Cardiac fibroblast (primary cell): ENCODE results near the gene ODAPH.
"Not testable (repeated sequence)": the region's sequence is repeated elsewhere in the genome, so short reads cannot be mapped to it uniquely, and the experiment has no call there.

Experiments used
- DNase-seq, 2 donors: peaks; one replicate each; pipeline versions ENCODE4 v3.0.0 to v3.0.0-alpha.2; 2010; ENCODE audit warnings: low read depth in 2 of 2
- H3K4me3 ChIP-seq, 2 donors: replicated peaks in 1 of 2; 1 replicate in 1 of 2; 2 replicates in 1 of 2; pipeline ENCODE4 v1.5.1; 2011; ENCODE audit warnings: low read depth in 2 of 2, low read length in 2 of 2, mild to moderate bottlenecking in 2 of 2, moderate library complexity in 1 of 2
- TF ChIP-seq, protein P1 (sequence below): IDR thresholded peaks from one replicate; pipeline ENCODE4 v1.5.1; 2011; ENCODE audit warnings: low read depth, mild to moderate bottlenecking, low read length, inconsistent platforms

ODAPH gene

DNA sequence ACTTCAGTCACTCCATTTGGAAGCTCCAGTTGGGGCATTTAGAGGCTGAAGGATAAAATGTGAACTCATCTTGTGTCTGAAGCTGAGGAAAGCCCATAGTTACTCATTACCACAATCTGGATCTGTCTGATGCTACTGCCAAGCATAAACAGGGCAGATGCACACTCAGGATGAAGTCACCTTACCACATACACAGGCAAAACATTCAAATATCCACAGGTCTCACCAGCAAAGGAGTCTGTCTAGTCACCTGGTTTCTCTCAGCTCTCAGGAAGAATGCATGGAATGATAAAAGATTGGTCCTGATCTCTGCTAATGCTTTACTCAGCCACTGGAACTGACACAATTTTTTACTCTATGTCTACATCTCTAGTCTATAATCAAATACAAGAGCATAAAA lies 13.0 kb upstream of the ODAPH start:
- DNase-seq: peak; percentile 13 to 95
- TF ChIP-seq, protein P1, sequence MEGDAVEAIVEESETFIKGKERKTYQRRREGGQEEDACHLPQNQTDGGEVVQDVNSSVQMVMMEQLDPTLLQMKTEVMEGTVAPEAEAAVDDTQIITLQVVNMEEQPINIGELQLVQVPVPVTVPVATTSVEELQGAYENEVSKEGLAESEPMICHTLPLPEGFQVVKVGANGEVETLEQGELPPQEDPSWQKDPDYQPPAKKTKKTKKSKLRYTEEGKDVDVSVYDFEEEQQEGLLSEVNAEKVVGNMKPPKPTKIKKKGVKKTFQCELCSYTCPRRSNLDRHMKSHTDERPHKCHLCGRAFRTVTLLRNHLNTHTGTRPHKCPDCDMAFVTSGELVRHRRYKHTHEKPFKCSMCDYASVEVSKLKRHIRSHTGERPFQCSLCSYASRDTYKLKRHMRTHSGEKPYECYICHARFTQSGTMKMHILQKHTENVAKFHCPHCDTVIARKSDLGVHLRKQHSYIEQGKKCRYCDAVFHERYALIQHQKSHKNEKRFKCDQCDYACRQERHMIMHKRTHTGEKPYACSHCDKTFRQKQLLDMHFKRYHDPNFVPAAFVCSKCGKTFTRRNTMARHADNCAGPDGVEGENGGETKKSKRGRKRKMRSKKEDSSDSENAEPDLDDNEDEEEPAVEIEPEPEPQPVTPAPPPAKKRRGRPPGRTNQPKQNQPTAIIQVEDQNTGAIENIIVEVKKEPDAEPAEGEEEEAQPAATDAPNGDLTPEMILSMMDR: no peak

DNA sequence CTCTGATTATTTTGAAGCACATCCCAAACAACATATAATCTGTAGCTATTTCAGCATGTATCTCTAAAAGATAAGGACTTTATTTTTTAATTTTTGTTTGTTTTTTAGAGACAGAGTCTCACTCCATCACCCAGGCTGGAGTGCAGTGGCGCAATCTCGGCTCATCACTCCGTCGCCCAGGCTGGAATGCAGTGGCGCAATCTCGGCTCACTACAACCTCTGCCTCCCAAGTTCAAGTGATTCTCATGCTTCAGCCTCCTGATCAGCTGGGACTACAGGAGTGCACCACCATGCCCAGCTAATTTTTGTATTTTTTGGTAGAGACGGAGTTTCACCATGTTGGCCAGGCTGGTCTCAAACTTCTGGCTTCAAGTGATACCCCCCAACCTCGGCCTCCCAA lies 11.6 kb upstream of the ODAPH start:
- peak; percentile 5 to 55 for DNase-seq
- H3K4me3 ChIP-seq: not testable (repeated sequence)

More for the DNA sequence above, 13.0 kb upstream of the ODAPH start:
- H3K4me3 ChIP-seq: no peak overlapping the region

DNA sequence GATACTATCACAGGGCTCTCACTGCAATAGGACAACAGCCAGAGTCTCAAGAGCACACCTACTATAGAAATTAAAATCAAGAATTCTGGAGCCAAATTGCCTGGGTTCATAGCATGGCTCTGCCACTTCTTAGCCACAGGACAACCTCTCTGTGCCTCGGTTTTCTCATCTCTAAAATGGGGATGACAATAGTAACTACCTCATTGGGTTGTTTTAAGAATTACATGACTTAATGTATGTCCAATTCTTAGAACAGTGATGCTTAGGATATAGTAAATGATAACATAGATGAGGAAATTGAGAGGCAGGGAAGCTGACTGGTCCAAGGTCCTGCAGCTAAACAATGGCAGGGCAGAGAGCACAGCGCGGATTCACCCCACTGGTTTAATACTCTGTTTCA lies 11.0 kb upstream of the ODAPH start:
- no peak for DNase-seq
- TF ChIP-seq, protein P1: no peak

DNA sequence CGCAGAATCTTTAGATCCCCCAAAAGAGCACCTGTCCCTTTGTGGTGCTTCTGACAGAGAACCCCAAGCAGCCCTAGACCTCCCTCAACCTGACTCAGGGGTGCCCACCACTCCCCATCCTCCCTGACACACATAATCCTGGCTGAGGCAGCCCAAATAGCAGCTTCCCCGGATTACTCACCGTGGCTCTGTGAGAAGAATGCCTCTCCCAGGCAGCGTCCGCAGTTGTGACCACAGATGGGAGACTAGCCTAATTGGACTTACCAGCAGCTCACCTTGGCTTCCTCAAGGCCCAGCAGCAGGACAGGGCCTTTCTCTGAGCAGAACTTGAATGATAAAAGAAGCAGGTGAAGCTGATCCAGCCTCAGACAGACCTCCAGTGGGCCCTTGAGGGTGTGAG lies 10.3 kb upstream of the ODAPH start:
- TF ChIP-seq, protein P1: no peak
- DNase-seq: peak in 1 of 2 donors; percentile 58
- no peak overlapping the region for H3K4me3 ChIP-seq

More for the DNA sequence above, 11.0 kb upstream of the ODAPH start:
- no peak overlapping the region for H3K4me3 ChIP-seq

DNA sequence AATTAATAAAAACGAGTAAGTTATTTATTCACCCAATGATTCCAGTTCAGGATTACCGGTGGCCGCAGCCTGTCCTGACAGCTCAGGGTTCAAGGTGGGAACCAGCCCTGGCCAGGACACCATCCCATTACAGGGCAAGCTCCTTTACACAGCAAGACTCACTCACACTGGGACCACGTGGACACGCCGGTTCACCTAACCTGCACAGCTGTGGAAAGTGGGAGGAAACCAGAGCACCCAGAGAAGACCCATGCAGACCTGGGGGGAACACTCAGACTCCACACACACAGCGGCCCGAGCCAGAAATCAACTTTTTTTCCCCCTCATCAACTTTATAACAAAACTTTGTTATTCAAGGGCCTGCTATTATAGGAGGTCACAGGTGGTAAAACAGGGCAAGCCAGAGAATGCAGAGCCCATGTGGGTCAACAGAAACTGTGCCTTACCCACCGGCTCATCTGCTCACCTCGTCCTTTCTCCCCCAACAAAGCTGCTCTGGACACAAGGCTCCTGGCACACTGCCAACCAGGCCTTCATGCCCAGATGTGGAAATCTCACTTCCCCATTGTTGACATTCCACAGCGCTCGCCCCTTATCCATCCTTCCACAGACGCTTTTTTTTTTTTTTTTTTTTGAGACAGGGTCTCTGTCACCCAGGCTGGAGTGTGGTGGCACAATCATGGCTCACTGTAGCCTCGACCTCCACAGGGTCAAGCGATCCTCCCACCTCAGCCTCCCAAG lies 8.0 kb upstream of the ODAPH start:
- TF ChIP-seq, protein P1: no peak
- no peak overlapping the region for H3K4me3 ChIP-seq
- peak; percentile 54 to 71 for DNase-seq

DNA sequence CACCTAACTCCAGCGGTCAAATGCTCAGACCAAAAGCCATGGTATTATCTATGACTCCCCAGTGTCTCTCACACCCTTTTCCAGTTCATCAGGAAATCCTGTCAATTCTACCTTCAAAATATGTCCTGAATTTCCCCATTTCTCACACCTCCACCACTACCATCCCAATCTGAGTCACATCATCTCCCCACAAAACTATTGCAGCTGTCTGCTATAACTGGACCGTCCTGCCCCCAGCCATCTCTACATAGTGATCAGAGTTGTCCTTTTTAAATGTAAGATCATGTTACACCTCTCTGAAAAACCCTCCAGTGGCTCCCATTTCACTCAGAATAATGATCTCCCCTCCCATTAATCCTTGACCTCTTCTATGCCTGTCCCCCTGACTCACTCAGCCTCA lies 6.8 kb upstream of the ODAPH start:
- no peak overlapping the region for H3K4me3 ChIP-seq
- DNase-seq: no peak
- TF ChIP-seq, protein P1: no peak

DNA sequence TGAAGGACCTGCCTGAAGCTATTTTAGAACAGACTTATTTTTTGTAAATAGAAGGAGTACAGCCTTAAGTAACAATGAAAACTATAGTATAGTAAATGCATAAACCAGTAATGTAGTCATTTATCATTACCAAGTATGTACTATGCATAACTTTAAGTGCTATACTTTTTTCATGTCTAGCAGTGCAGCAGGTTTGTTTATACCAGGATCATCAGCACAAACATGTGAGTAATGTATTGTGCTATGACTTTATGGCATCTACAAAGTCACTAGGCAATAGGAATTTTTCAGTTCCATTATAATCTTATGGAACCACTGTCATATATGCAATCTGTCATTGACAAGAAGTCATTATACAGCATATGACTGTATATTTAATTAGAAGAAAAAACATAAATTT lies 3.4 kb upstream of the ODAPH start:
- no peak for DNase-seq
- H3K4me3 ChIP-seq: no peak overlapping the region
- TF ChIP-seq, protein P1: no peak
